Left lobe of liver (tissue), 2 donors: Measurements from ENCODE around the gene PLCG2. TPM values are rescaled to one million over a fixed set of nuclear protein-coding genes. Genes with fewer than 3 reads are reported as not detected.

Experiments used
- ATAC-seq: fragments of 200-7000 bp; cut with Tn5 transposase; one replicate; pipeline ENCODE4 v1.9.1; 2020; ENCODE audit warnings: mild to moderate bottlenecking, moderate library complexity
- DNase-seq: peaks from one replicate; pipeline ENCODE4 v3.0.0-alpha.2; 2020; ENCODE audit warnings: low spot score
- total RNA-seq: library from RNA; stranded (reverse); gene quantifications from one replicate; pipeline ENCODE4 v1.2.1, GENCODE V29; 2021
- donor health status: DM: no; HTN: no; CAD: no; lungs with moderate emphysema.
- donor health status: DM: no; HTN: yes; CAD: no.

Gene PLCG2
- total RNA-seq, 1 donor from 2014 or later, result 12.1 TPM

DNA sequence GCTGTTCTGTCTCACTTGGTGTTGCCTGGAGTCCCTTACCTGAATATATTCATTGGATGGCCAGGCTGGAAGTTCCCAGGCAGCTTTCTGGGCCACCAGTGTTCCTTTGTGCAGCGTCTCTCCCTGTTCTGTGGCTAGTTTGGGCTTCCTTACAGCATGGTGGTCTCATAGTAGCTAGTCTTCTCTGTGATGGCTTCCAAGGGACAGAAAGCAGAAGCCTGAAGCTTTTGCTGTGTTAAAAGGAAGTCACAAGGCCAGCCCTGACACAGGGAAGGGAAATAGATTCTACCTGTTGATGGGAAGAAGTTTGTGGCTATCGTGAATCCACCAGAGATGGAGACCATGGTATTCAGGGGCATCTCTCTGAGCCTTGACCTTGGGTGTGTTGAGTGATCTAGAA is 34.6 kb downstream of the PLCG2 start:
- no peak for DNase-seq
- no peak for ATAC-seq

GRCh38 chr16:81814751-81815428 is 35.8 kb downstream of the PLCG2 start:
- no peak for ATAC-seq

DNA sequence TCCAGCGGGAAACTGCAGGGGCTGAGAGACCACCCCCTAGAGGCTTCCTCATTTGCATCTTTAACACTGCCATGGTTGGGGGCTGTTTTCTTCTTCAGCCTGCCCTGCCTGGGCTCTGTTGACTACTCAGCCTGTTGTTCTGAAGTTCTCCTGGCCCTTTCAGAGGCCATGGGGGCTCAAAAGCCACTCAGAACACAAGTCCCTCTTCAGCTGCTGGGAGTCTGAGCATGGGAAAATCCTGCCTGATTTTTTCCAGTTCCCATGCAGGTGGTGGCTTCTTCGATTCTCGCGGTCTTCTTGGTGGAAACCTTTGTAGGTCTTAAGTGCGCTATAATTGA is 36.3 kb downstream of the PLCG2 start:
- DNase-seq (no peak), ATAC-seq (no peak)

More at GRCh38 chr16:81814751-81815428, 35.8 kb downstream of the PLCG2 start:
- no peak for DNase-seq

DNA sequence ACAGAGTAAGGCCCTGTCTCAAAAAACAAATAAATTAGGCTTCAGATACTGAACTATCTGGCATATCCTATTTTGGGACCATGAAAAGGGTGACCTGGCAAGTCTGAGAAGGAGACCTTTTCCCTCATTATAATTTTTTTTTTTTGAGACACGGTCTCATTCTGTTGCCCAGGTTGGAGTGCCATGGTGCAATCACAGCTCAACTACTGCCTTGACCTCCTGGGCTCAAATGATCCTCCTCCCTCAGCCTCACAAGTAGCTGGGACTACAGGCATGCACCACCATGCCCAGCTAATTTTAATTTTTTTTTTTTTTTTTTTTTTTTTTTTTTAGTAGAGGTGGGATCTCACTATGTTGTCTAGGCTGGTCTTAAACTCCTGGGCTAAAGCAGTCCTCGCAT is 37.3 kb downstream of the PLCG2 start:
- ATAC-seq (no peak), DNase-seq (no peak)

DNA sequence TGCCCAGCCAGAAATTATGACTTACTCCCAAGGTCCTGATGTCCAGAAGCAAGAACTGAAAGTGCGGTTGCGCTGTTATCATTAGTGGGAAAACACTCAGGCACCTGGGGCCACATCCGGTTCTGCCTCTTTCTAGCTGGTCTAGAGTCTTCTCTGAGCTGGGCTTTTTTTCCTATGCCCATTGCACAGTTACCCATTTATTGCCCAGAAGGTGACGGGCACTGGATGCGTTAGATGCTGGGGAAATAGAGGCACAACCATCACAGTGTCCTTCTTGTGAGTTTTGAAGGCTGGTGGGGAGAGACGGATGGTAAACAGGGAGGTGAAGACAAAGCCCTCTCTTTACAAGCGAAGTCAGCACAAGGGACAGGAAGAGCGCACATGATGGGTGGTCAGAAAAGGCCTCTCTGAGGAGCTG is 37.7 kb downstream of the PLCG2 start:
- ATAC-seq (no peak), DNase-seq (no peak)

- ATAC-seq (no peak), DNase-seq (no peak)
These were observed 38.2 kb downstream of the PLCG2 start for GRCh38 chr16:81817296-81817695.

DNA sequence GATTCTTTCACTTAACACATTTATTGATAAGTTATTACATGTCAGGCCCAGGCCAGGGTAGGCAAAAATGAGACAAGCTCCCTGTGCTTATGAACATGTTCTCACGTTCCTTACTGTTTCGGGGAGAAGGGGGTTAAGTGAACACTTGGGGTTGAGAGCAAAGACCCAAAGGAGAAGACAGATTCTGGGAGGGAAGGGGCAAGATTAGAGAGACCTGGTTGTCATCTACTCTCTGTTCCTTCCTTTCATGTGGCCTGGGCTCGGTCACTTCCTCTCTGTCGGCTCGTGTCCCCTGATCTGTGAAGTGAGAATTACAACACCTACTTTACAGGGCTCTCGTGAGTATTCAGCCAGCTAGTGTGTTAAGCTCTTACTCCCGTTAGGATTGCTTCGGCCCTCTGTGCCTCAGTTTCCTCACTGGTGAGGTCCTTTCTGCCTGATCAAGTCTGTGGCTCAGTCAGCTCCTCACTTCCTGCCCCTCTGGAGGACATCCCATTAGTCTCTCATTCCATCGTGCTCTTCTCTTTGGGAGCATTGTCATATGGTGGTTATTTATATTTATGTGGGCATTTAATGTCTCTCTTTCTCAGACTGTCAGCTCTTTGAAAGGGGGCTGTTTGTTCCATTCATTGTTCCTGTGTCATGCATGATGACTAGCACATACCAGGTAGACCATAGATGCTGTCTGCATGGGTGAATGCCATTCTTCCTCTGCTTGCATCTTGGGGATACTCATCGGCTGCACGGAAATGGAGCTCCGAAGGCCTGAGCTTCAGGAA is 38.9 kb downstream of the PLCG2 start:
- DNase-seq (no peak), ATAC-seq (no peak)

GRCh38 chr16:81818568-81818896 is 39.4 kb downstream of the PLCG2 start:
- DNase-seq (no peak), ATAC-seq (no peak)

DNA sequence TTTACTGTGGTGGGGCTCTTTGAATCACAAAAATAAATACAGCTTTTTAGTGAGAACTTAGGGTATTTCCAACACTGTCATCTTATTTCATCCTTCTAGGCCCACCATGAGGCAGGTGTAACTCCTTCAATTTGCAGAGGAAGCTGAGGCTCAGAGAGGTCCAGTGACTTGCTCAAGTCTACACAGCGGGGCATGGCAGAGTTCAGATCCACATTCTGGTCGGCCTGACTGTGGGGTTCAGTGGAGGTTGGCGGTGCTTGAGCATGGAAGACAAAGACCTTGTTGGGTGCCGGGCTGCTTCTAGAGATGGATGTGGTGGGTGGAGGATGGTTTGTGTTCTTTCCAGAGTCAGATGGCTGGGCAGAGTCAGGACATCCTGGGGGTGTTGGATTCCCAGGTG is 39.8 kb downstream of the PLCG2 start:
- no peak for DNase-seq
- no peak for ATAC-seq

DNA sequence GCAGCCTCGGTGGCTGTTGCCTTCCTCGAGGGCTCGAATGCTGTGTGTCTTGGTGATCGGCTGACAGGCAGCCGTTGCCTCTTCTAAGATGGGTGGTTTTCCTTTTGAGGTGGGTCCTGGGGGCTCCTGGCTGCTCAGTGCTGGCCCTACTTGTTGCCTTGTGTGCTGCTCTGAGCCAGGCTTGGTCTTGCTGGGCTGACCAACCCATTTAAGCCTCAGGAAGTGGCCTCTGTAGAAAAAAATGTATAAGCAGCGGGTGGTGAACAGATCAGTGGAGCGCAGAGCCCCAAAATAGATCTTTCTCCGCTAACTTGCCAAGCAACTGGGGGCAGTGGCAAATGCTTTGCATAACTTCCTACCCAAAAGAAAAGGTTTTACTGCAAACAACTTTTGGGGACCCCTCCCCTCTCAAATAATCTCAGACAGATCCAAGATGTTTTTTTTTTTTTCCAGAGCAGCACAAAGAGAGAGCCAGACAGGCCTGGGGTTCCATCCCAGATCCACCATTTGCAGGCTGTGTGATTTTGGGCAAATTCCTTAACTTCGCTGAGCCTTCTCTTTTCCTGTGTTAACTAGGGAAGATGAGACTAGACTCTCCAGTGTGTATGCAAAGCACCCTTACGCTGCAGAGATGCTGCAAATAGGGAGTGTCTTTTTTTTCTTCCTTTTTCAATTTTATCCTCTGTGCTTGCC is 42.5 kb downstream of the PLCG2 start:
- ATAC-seq, result no peak
- DNase-seq, result no peak

- ATAC-seq, result peak; percentile 46
- no peak for DNase-seq
These were observed 44.0 kb downstream of the PLCG2 start for GRCh38 chr16:81823111-81823510.

DNA sequence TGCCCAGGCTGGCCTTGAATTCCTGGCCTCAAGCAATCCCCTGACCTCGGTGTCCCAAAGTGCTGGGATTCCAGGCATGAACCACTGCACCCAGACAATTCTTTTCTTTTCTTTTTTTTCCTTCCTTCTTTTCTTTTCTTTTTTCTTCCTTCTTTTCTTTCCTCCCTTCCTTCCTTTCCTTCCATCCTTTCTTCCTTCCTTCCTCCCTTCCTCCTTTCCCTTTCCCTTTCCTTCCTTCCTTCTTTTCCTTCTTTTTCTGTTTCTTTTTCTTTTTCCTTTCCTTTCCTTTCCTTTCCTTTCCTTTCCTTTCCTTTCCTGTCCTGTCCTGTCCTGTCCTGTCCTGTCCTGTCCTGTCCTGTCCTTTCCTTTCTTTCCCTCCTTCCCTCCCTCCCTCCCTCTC is 44.6 kb downstream of the PLCG2 start:
- no peak for ATAC-seq

DNA sequence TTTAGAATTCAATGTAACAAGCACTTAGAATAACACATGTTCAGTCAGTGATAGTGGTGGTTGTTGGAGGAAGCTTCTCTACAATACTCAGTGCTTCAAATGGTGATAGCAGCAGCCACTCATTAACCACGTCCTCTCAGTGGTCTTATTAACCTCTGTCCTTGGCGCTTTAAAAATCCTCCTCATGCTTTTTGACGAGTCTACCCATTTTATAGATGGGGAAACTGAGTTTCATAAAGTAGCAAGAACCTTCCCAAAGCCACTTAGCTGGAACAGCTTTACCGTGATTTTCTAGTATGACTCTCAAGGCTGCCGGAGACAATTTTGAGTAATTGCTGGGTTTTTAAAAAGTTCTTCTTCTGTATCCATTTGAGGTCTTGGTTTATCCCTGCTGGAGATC is 47.4 kb downstream of the PLCG2 start:
- DNase-seq (no peak), ATAC-seq (no peak)

More for the DNA sequence above, 44.6 kb downstream of the PLCG2 start:
- DNase-seq, result no peak

GRCh38 chr16:81830845-81831540 is 51.9 kb downstream of the PLCG2 start:
- no peak for ATAC-seq
- no peak for DNase-seq

- ATAC-seq, result peak; percentile 58
These were observed 52.6 kb downstream of the PLCG2 start for GRCh38 chr16:81831722-81832126.

GRCh38 chr16:81832801-81833547 is 53.9 kb downstream of the PLCG2 start:
- ATAC-seq (peak; percentile 34), DNase-seq (no peak)

More at GRCh38 chr16:81831722-81832126, 52.6 kb downstream of the PLCG2 start:
- DNase-seq, result peak; percentile 55

GRCh38 chr16:81833751-81834150 is 54.7 kb downstream of the PLCG2 start:
- no peak for ATAC-seq
- no peak for DNase-seq

DNA sequence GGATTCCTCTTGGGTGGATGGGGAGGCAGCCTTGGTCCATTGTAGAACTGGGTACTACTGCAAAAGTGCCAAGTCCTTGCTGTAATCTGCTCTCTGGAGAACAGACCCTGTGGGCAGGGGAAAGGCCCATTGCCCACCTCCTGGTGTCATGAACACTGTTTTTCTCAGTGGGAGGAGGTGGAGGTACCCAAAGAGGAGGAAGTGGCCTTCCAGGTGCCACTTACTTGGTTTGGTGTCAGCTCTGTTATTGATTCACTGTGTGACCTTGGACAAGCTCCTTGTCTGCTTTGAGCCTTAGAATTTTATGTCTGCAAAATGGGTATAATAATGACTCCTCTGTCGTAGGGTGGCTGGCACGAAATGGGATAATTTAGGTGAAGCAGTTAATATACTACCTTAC is 55.8 kb downstream of the PLCG2 start:
- DNase-seq, result no peak
- ATAC-seq, result no peak

DNA sequence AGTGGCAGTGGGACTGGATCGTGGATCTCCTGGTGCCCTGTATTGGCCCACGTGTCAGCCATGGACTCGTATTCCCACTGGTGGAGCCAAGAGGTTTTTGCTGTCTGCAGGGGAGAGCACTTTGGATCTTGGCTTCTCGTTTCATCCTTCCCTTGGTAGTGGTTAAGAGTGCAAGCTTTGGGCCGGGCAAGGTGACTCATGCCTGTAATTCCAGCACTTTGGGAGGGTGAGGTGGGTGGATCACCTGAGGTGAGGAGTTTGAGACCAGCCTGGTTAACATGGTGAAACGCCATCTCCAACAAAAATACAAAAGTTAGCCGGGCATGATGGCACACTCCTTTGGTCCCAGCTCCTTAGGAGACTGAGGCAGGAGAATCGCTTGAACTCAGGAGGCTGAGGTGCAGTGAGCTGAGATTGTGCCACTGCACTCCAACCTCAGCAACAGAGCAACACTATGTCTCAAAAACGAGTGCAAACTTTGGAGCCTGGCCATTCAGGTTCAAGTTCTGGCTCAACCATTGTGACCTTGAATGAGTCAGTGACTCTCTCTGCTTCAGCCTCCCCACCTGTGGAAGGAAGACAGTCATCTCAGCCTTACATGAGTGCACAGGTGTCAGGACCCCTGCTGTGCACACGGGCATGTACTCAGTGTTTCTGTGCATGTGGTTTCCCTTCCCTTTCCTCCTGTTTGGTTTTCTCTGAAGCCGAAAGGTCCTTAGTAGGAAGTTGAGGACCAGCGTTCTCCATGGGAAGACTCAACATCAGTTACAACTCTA is 57.4 kb downstream of the PLCG2 start:
- no peak for DNase-seq
- no peak for ATAC-seq

GRCh38 chr16:81837312-81837751 is 58.2 kb downstream of the PLCG2 start:
- DNase-seq, result no peak
- no peak for ATAC-seq
